Vagina (tissue), 2 donors: ENCODE data around the gene IQSEC1.

Experiments used
- CTCF ChIP-seq, 3 experiments: fragments of 450-650 bp in 2 of 3; fragments of 200-600 bp in 1 of 3; sonication (generic) in 1 of 3; IDR thresholded peaks; one replicate each; pipeline ENCODE4 v1.5.1; 2017 to 2019; ENCODE audit warnings: antibody characterized with exemption in 3 of 3, mild to moderate bottlenecking in 2 of 3, moderate library complexity in 2 of 3
- POLR2A ChIP-seq, 2 donors: fragments of 450-650 bp; IDR thresholded peaks; one replicate each; pipeline ENCODE4 v1.6.1; 2017; ENCODE audit warnings: antibody characterized with exemption in 2 of 2, mild to moderate bottlenecking in 2 of 2, moderate library complexity in 2 of 2
- POLR2AphosphoS5 ChIP-seq, 2 donors: sonication (generic); formaldehyde crosslinking; IDR thresholded peaks; one replicate each; pipeline ENCODE4 v1.9.0; 2017; ENCODE audit warnings: antibody characterized with exemption in 2 of 2, mild to moderate bottlenecking in 2 of 2, low read depth in 1 of 2; ENCODE audit not compliant: insufficient read depth in 1 of 2

GRCh38 chr3:12891391-12891984 lies 181.7 kb downstream of the IQSEC1 start:
- TF ChIP-seq POLR2A (IDR thresholded peaks at IDR 0.05) (no peak), CTCF (IDR thresholded peaks at IDR 0.05) (no peak), POLR2AphosphoS5 (IDR thresholded peaks at IDR 0.05; ENCODE audit: insufficient read depth in 1 of 2, low read depth in 1 of 2) (no peak)
